GM19193 (cell line): ENCODE data around the gene CASKIN1.

ENCODE experiments used
- POLR2A ChIP-seq: IDR thresholded peaks from 4 replicates; pipeline ENCODE4 v1.6.1; 2011; ENCODE audit not compliant: insufficient read depth, insufficient read length; ENCODE audit errors: extremely low read depth

The CASKIN1 gene

GRCh38 chr16:2205104-2205966, 8.9 kb upstream of the CASKIN1 start, which contains the start of gene MLST8:
MLST8 (plus strand) TSS chr16:2205454; CDS start chr16:2206086, 632 bp downstream.
- peak; percentile 96 for TF ChIP-seq POLR2A

GRCh38 chr16:2204416-2205103, 8.2 kb upstream of the CASKIN1 start:
- TF ChIP-seq POLR2A, result no peak

GRCh38 chr16:2200313-2200712, 3.9 kb upstream of the CASKIN1 start:
- TF ChIP-seq POLR2A, result no peak

- no peak for TF ChIP-seq POLR2A
Observed at GRCh38 chr16:2199621-2200139, 3.3 kb upstream of the CASKIN1 start.

GRCh38 chr16:2199095-2199494, 2.7 kb upstream of the CASKIN1 start:
- TF ChIP-seq POLR2A, result no peak

GRCh38 chr16:2198283-2198682, 1.9 kb upstream of the CASKIN1 start:
- no peak for TF ChIP-seq POLR2A

GRCh38 chr16:2197765-2198164, 1.4 kb upstream of the CASKIN1 start:
- TF ChIP-seq POLR2A, result no peak

- no peak for TF ChIP-seq POLR2A
Observed at GRCh38 chr16:2196981-2197511, 641 bp upstream of the CASKIN1 start.

- TF ChIP-seq POLR2A, result no peak
Observed at GRCh38 chr16:2195322-2196161, 863 bp downstream of the CASKIN1 start.

- TF ChIP-seq POLR2A, result no peak
Observed at GRCh38 chr16:2194852-2195321, 1.5 kb downstream of the CASKIN1 start.

- TF ChIP-seq POLR2A, result no peak
Observed at GRCh38 chr16:2194166-2194834, 2.1 kb downstream of the CASKIN1 start.

- TF ChIP-seq POLR2A, result no peak
Observed at GRCh38 chr16:2191446-2191706, 5.0 kb downstream of the CASKIN1 start.

- no peak for TF ChIP-seq POLR2A
Observed at GRCh38 chr16:2190659-2191445, 5.6 kb downstream of the CASKIN1 start.
